Measurements from ENCODE around the gene NUMBL.
"Not testable (repeated sequence)": the region's sequence is repeated elsewhere in the genome, so short reads cannot be mapped to it uniquely, and the experiment has no call there.

The NUMBL gene

GRCh38 chr19:40624369-40625153 is 65.9 kb downstream of the NUMBL start:
- CTCF ChIA-PET = interaction anchor here (1.2 to 6.5 kb wide), 2 partner anchors 9 to 83 kb away, joined by 4 to 42 read pairs; no protein-coding TSS in a partner anchor

GRCh38 chr19:40623403-40624251 is 66.8 kb downstream of the NUMBL start:
- Histone ChIP-seq H3K27ac (ENCODE audit: insufficient read depth in 1 of 2, low read depth in 1 of 2, low read length in 2 of 2, poor library complexity in 1 of 2, severe bottlenecking in 2 of 2) (peak overlapping the region in 1 of 2 experiments; percentile 14), H3K4me1 (ENCODE audit: control extremely low read depth in 1 of 4, control insufficient read depth in 4 of 4, insufficient read depth in 4 of 4, low read length in 3 of 4) (no peaks in the 10 kb centered on the region), H3K27me3 (replicated peaks in 2 of 5; ENCODE audit: control insufficient read depth in 4 of 5, insufficient read depth in 5 of 5, low read length in 4 of 5) (no peaks in the 10 kb centered on the region), H3K36me3 (ENCODE audit: control insufficient read depth in 4 of 4, insufficient read depth in 4 of 4, low read length in 3 of 4) (peaks cover 0 to 75% (median 26%) of the 10 kb centered on the region in 4 experiments), H3K4me3 (ENCODE audit: control insufficient read depth in 1 of 7, extremely low read depth in 1 of 7, insufficient read depth in 4 of 7, low read depth in 2 of 7, low read length in 6 of 7) (no peak overlapping the region), H3K9me3 (ENCODE audit: control extremely low read depth in 1 of 5, control insufficient read depth in 4 of 5, insufficient read depth in 2 of 5, low read depth in 1 of 5, low read length in 4 of 5) (no peaks in the 10 kb centered on the region)
- no peak for DNase-seq
- 93% methylated on average over 40 of the region's 41 CpGs for WGBS (ENCODE audit: insufficient coverage)
- POLR2A ChIA-PET = no interaction called here
- CTCF ChIA-PET = interaction anchor here (6.5 kb wide), 1 partner anchor 10 kb away, joined by 42 read pairs; no protein-coding TSS in a partner anchor

More at GRCh38 chr19:40624369-40625153, 65.9 kb downstream of the NUMBL start:
- POLR2A ChIA-PET; H3K4me3 ChIP-seq (ENCODE audit: control insufficient read depth in 1 of 7, extremely low read depth in 1 of 7, insufficient read depth in 4 of 7, low read depth in 2 of 7, low read length in 6 of 7); H3K27me3 ChIP-seq (replicated peaks in 2 of 5; ENCODE audit: control insufficient read depth in 4 of 5, insufficient read depth in 5 of 5, low read length in 4 of 5); H3K4me1 ChIP-seq (ENCODE audit: control extremely low read depth in 1 of 4, control insufficient read depth in 4 of 4, insufficient read depth in 4 of 4, low read length in 3 of 4); DNase-seq; H3K9me3 ChIP-seq (ENCODE audit: control extremely low read depth in 1 of 5, control insufficient read depth in 4 of 5, insufficient read depth in 2 of 5, low read depth in 1 of 5, low read length in 4 of 5); H3K27ac ChIP-seq (ENCODE audit: insufficient read depth in 1 of 2, low read depth in 1 of 2, low read length in 2 of 2, poor library complexity in 1 of 2, severe bottlenecking in 2 of 2): not testable (repeated sequence)
- peaks cover 0 to 77% (median 24%) of the 10 kb centered on the region in 4 experiments for H3K36me3 ChIP-seq (ENCODE audit: control insufficient read depth in 4 of 4, insufficient read depth in 4 of 4, low read length in 3 of 4)
- 91% methylated on average over 11 of the region's 14 CpGs for WGBS (ENCODE audit: insufficient coverage)

GRCh38 chr19:40622773-40623075 is 67.7 kb downstream of the NUMBL start:
- POLR2A ChIA-PET = no interaction called here
- Histone ChIP-seq H3K4me1 (ENCODE audit: control extremely low read depth in 1 of 4, control insufficient read depth in 4 of 4, insufficient read depth in 4 of 4, low read length in 3 of 4) (no peaks in the 10 kb centered on the region), H3K4me3 (ENCODE audit: control insufficient read depth in 1 of 7, extremely low read depth in 1 of 7, insufficient read depth in 4 of 7, low read depth in 2 of 7, low read length in 6 of 7) (no peak overlapping the region), H3K27me3 (replicated peaks in 2 of 5; ENCODE audit: control insufficient read depth in 4 of 5, insufficient read depth in 5 of 5, low read length in 4 of 5) (no peaks in the 10 kb centered on the region), H3K27ac (ENCODE audit: insufficient read depth in 1 of 2, low read depth in 1 of 2, low read length in 2 of 2, poor library complexity in 1 of 2, severe bottlenecking in 2 of 2) (peak overlapping the region in 1 of 2 experiments; percentile 14), H3K36me3 (ENCODE audit: control insufficient read depth in 4 of 4, insufficient read depth in 4 of 4, low read length in 3 of 4) (peaks cover 0 to 72% (median 26%) of the 10 kb centered on the region in 4 experiments), H3K9me3 (ENCODE audit: control extremely low read depth in 1 of 5, control insufficient read depth in 4 of 5, insufficient read depth in 2 of 5, low read depth in 1 of 5, low read length in 4 of 5) (no peaks in the 10 kb centered on the region)
- CTCF ChIA-PET = interaction anchor here (6.5 kb wide), 1 partner anchor 11 kb away, joined by 42 read pairs; no protein-coding TSS in a partner anchor
- DNase-seq = no peak
- WGBS (ENCODE audit: insufficient coverage) = 88% methylated on average over 7 of the region's 7 CpGs

- no peak overlapping the region for H3K4me3 ChIP-seq (ENCODE audit: control insufficient read depth in 1 of 7, extremely low read depth in 1 of 7, insufficient read depth in 4 of 7, low read depth in 2 of 7, low read length in 6 of 7)
- no peaks in the 10 kb centered on the region for H3K9me3 ChIP-seq (ENCODE audit: control extremely low read depth in 1 of 5, control insufficient read depth in 4 of 5, insufficient read depth in 2 of 5, low read depth in 1 of 5, low read length in 4 of 5)
- no peaks in the 10 kb centered on the region for H3K4me1 ChIP-seq (ENCODE audit: control extremely low read depth in 1 of 4, control insufficient read depth in 4 of 4, insufficient read depth in 4 of 4, low read length in 3 of 4)
- H3K27ac ChIP-seq (ENCODE audit: insufficient read depth in 1 of 2, low read depth in 1 of 2, low read length in 2 of 2, poor library complexity in 1 of 2, severe bottlenecking in 2 of 2) = no peak overlapping the region
- WGBS (ENCODE audit: insufficient coverage) = 97% methylated on average over 20 of the region's 24 CpGs
- ChIA-PET CTCF (interaction anchor here (1.0 to 6.5 kb wide), 2 partner anchors 12 to 19 kb away, joined by 4 to 42 read pairs; no protein-coding TSS in a partner anchor), POLR2A (interaction anchor here (0.6 kb wide), 1 partner anchor 464 kb away, joined by 3 read pairs; no protein-coding TSS in a partner anchor)
- no peaks in the 10 kb centered on the region for H3K27me3 ChIP-seq (replicated peaks in 2 of 5; ENCODE audit: control insufficient read depth in 4 of 5, insufficient read depth in 5 of 5, low read length in 4 of 5)
- peaks cover 0 to 66% (median 26%) of the 10 kb centered on the region in 4 experiments for H3K36me3 ChIP-seq (ENCODE audit: control insufficient read depth in 4 of 4, insufficient read depth in 4 of 4, low read length in 3 of 4)
- DNase-seq = no peak
Measured at GRCh38 chr19:40621966-40622772, 68.3 kb downstream of the NUMBL start.

GRCh38 chr19:40621283-40621682 is 69.2 kb downstream of the NUMBL start:
- H3K27ac ChIP-seq (ENCODE audit: insufficient read depth in 1 of 2, low read depth in 1 of 2, low read length in 2 of 2, poor library complexity in 1 of 2, severe bottlenecking in 2 of 2) = no peak overlapping the region
- no peaks in the 10 kb centered on the region for H3K9me3 ChIP-seq (ENCODE audit: control extremely low read depth in 1 of 5, control insufficient read depth in 4 of 5, insufficient read depth in 2 of 5, low read depth in 1 of 5, low read length in 4 of 5)
- ChIA-PET CTCF (interaction anchor here (1.0 to 6.5 kb wide), 2 partner anchors 13 to 18 kb away, joined by 4 to 42 read pairs; no protein-coding TSS in a partner anchor), POLR2A (interaction anchor here (0.6 kb wide), 1 partner anchor 465 kb away, joined by 3 read pairs; no protein-coding TSS in a partner anchor)
- DNase-seq = no peak
- H3K4me3 ChIP-seq (ENCODE audit: control insufficient read depth in 1 of 7, extremely low read depth in 1 of 7, insufficient read depth in 4 of 7, low read depth in 2 of 7, low read length in 6 of 7) = no peak overlapping the region
- 64% methylated on average over 2 of the region's 2 CpGs for WGBS (ENCODE audit: insufficient coverage)
- H3K36me3 ChIP-seq (ENCODE audit: control insufficient read depth in 4 of 4, insufficient read depth in 4 of 4, low read length in 3 of 4) = peaks cover 0 to 65% (median 26%) of the 10 kb centered on the region in 4 experiments
- H3K4me1 ChIP-seq (ENCODE audit: control extremely low read depth in 1 of 4, control insufficient read depth in 4 of 4, insufficient read depth in 4 of 4, low read length in 3 of 4) = no peaks in the 10 kb centered on the region
- H3K27me3 ChIP-seq (replicated peaks in 2 of 5; ENCODE audit: control insufficient read depth in 4 of 5, insufficient read depth in 5 of 5, low read length in 4 of 5) = no peaks in the 10 kb centered on the region

GRCh38 chr19:40620161-40620485 is 70.3 kb downstream of the NUMBL start:
- peaks cover 0 to 2% (median 0%) of the 10 kb centered on the region in 4 experiments for H3K4me1 ChIP-seq (ENCODE audit: control extremely low read depth in 1 of 4, control insufficient read depth in 4 of 4, insufficient read depth in 4 of 4, low read length in 3 of 4)
- no peaks in the 10 kb centered on the region for H3K27me3 ChIP-seq (replicated peaks in 2 of 5; ENCODE audit: control insufficient read depth in 4 of 5, insufficient read depth in 5 of 5, low read length in 4 of 5)
- no peak for DNase-seq
- no peaks in the 10 kb centered on the region for H3K9me3 ChIP-seq (ENCODE audit: control extremely low read depth in 1 of 5, control insufficient read depth in 4 of 5, insufficient read depth in 2 of 5, low read depth in 1 of 5, low read length in 4 of 5)
- ChIA-PET CTCF (interaction anchor here (0.7 to 6.5 kb wide), 2 partner anchors 14 to 90 kb away, joined by 3 to 42 read pairs; no protein-coding TSS in a partner anchor), POLR2A (interaction anchor here (0.7 kb wide), 2 partner anchors 43 to 50 kb away, joined by 3 to 4 read pairs; no protein-coding TSS in a partner anchor)
- no peak overlapping the region for H3K4me3 ChIP-seq (ENCODE audit: control insufficient read depth in 1 of 7, extremely low read depth in 1 of 7, insufficient read depth in 4 of 7, low read depth in 2 of 7, low read length in 6 of 7)
- H3K36me3 ChIP-seq (ENCODE audit: control insufficient read depth in 4 of 4, insufficient read depth in 4 of 4, low read length in 3 of 4) = peaks cover 0 to 54% (median 19%) of the 10 kb centered on the region in 4 experiments
- H3K27ac ChIP-seq (ENCODE audit: insufficient read depth in 1 of 2, low read depth in 1 of 2, low read length in 2 of 2, poor library complexity in 1 of 2, severe bottlenecking in 2 of 2) = no peak overlapping the region
- 100% methylated on average over 3 of the region's 8 CpGs for WGBS (ENCODE audit: insufficient coverage)
